Keratinocyte (primary cell): ENCODE results near the gene SGO2. TPM values are rescaled to one million over a fixed set of nuclear protein-coding genes. Genes with fewer than 3 reads are reported as not detected.

Experiments
- DNase-seq: peaks from one replicate; pipeline ENCODE4 v3.0.0-alpha.2; 2011; ENCODE audit warnings: low read depth, missing footprints, low spot score
- FAIRE-seq: peaks from 2 replicates; lab custom pipeline; 2011; peaks lifted over from hg19 to GRCh38; lab: Jason Lieb, UNC
- H2AFZ ChIP-seq: 2 replicates; pipeline ENCODE4 v1.6.0; 2012; ENCODE audit warnings: low read length, control low read depth, inconsistent platforms; ENCODE audit not compliant: control insufficient read depth
- H3K27ac ChIP-seq: 2 replicates; pipeline ENCODE4 v1.5.1; 2011; ENCODE audit warnings: low read length; ENCODE audit not compliant: control insufficient read depth, insufficient read depth
- H3K27me3 ChIP-seq: 3 replicates; pipeline ENCODE4 v1.6.0; 2011; ENCODE audit warnings: low read length; ENCODE audit not compliant: control insufficient read depth, insufficient read depth; ENCODE audit errors: extremely low read depth
- H3K36me3 ChIP-seq, 2 experiments: 2 replicates in 1 of 2; 3 replicates in 1 of 2; pipeline ENCODE4 v1.5.1; 2011; ENCODE audit warnings: low read length in 2 of 2, mild to moderate bottlenecking in 1 of 2; ENCODE audit not compliant: control insufficient read depth in 2 of 2, insufficient read depth in 2 of 2; ENCODE audit errors: extremely low read depth in 1 of 2
- H3K4me1 ChIP-seq: 3 replicates; pipeline ENCODE4 v1.5.1; 2011; ENCODE audit warnings: low read length; ENCODE audit not compliant: control insufficient read depth, insufficient read depth; ENCODE audit errors: extremely low read depth
- H3K4me2 ChIP-seq: 3 replicates; pipeline ENCODE4 v1.6.0; 2011; ENCODE audit warnings: low read depth, low read length; ENCODE audit not compliant: control insufficient read depth, insufficient read depth; ENCODE audit errors: extremely low read depth
- H3K4me3 ChIP-seq, 3 experiments: fragments of 200-600 bp in 1 of 3; sonication (generic) in 1 of 3; 2 replicates in 2 of 3; 3 replicates in 1 of 3; pipeline ENCODE4 v1.5.1; 2011 to 2016; ENCODE audit warnings: low read length in 3 of 3, mild to moderate bottlenecking in 3 of 3, control low read depth in 2 of 3, inconsistent platforms in 1 of 3, low read depth in 1 of 3, mixed read lengths in 1 of 3, mixed run types in 1 of 3, moderate library complexity in 1 of 3; ENCODE audit not compliant: control insufficient read depth in 2 of 3, insufficient read depth in 2 of 3; ENCODE audit errors: extremely low read depth in 1 of 3
- H3K79me2 ChIP-seq: 2 replicates; pipeline ENCODE4 v1.6.0; 2012; ENCODE audit warnings: low read length; ENCODE audit not compliant: control insufficient read depth, insufficient read depth
- H3K9ac ChIP-seq: 3 replicates; pipeline ENCODE4 v1.6.0; 2011; ENCODE audit warnings: low read length; ENCODE audit not compliant: control insufficient read depth, insufficient read depth; ENCODE audit errors: extremely low read depth
- H3K9me1 ChIP-seq: 3 replicates; pipeline ENCODE4 v1.6.0; 2011; ENCODE audit warnings: low read length; ENCODE audit not compliant: control insufficient read depth, insufficient read depth; ENCODE audit errors: extremely low read depth
- H3K9me3 ChIP-seq: 2 replicates; pipeline ENCODE4 v1.5.1; 2012; ENCODE audit warnings: low read depth, low read length; ENCODE audit not compliant: control insufficient read depth
- H4K20me1 ChIP-seq: 3 replicates; pipeline ENCODE4 v1.6.0; 2011; ENCODE audit warnings: low read length; ENCODE audit not compliant: control insufficient read depth, insufficient read depth; ENCODE audit errors: extremely low read depth
- CTCF ChIP-seq, 3 experiments: IDR thresholded peaks in 1 of 3; conservative IDR thresholded peaks in 1 of 3; optimal IDR thresholded peaks in 1 of 3; 2 replicates in 2 of 3; 3 replicates in 1 of 3; pipeline versions ENCODE3 to v1.5.1; 2011; ENCODE audit warnings: low read length in 3 of 3, mild to moderate bottlenecking in 3 of 3, moderate library complexity in 2 of 3, control low read depth in 1 of 3, inconsistent platforms in 1 of 3; ENCODE audit not compliant: insufficient read depth in 2 of 3; ENCODE audit errors: extremely low read depth in 1 of 3
- EZH2 ChIP-seq: IDR thresholded peaks from one replicate; pipeline ENCODE4 v1.6.1; 2012; ENCODE audit warnings: inconsistent platforms, mild to moderate bottlenecking, low read length, moderate library complexity
- dilution Hi-C: fragments of 300-500 bp; cut with MboI; formaldehyde crosslinking; loops from one replicate; pipeline ENCODE4 v1.7.0; 2020; ENCODE audit warnings: low sequenced_read_pairs; ENCODE audit not compliant: extremely low pct_ligation_motif_present
- polyA plus RNA-seq, 5 experiments: library from polyadenylated mRNA; depleted of rRNA in 3 of 5; stranded (reverse) in 3 of 5; stranded (forward) in 1 of 5; unstranded in 1 of 5; fragments of >200 nt; gene quantifications; 1 replicate in 1 of 5; 2 replicates in 3 of 5; 3 replicates in 1 of 5; pipeline versions ENCODE4 v1.2.1 to v1.2.3, GENCODE V29; 2011 to 2012; ENCODE audit warnings: missing spikeins in 2 of 5, low read depth in 1 of 5, low replicate concordance in 1 of 5

SGO2 gene
- polyA plus RNA-seq, 1 donor (not counting 4 experiments of a cell fraction or from before 2014, with no cell fraction given) = 8.6 TPM

GRCh38 chr2:200488169-200488568, 37.8 kb upstream of the SGO2 start:
- Histone ChIP-seq H3K36me3 (peaks cover 9 to 12% of the 10 kb centered on the region in 2 experiments), H3K27me3 (no peaks in the 10 kb centered on the region), H3K9me3 (no peaks in the 10 kb centered on the region), H3K4me2 (no peak overlapping the region), H3K27ac (no peak overlapping the region), H3K9ac (no peak overlapping the region), H3K4me1 (peaks cover 19% of the 10 kb centered on the region), H3K79me2 (no peaks in the 10 kb centered on the region), H4K20me1 (peaks cover 2% of the 10 kb centered on the region), H3K9me1 (no peaks in the 10 kb centered on the region), H3K4me3 (no peak overlapping the region), H2AFZ (no peak overlapping the region)
- FAIRE-seq (no peak), DNase-seq (no peak)
- TF ChIP-seq CTCF (optimal IDR thresholded peaks at IDR 0.05 in 1 of 3, IDR thresholded peaks at IDR 0.05 in 1 of 3, conservative IDR thresholded peaks at IDR 0.05 in 1 of 3; ENCODE audit: extremely low read depth in 1 of 3, insufficient read depth in 2 of 3, low read length in 3 of 3) (no peak), EZH2 (no peak)
- dilution Hi-C loops = no loop called here

- no peak for TF ChIP-seq CTCF (optimal IDR thresholded peaks at IDR 0.05 in 1 of 3, IDR thresholded peaks at IDR 0.05 in 1 of 3, conservative IDR thresholded peaks at IDR 0.05 in 1 of 3; ENCODE audit: extremely low read depth in 1 of 3, insufficient read depth in 2 of 3, low read length in 3 of 3)
- no peak for TF ChIP-seq EZH2
- peaks cover 12 to 13% of the 10 kb centered on the region in 2 experiments for H3K36me3 ChIP-seq
- FAIRE-seq = no peak
Measured at GRCh38 chr2:200490001-200490400, 36.0 kb upstream of the SGO2 start.

More at GRCh38 chr2:200490001-200490400, 36.0 kb upstream of the SGO2 start:
- H3K4me1 ChIP-seq = peaks cover 10% of the 10 kb centered on the region
- H3K9ac ChIP-seq = no peak overlapping the region
- no peak overlapping the region for H3K27ac ChIP-seq
- no peaks in the 10 kb centered on the region for H3K9me3 ChIP-seq
- dilution Hi-C loops = no loop called here
- H2AFZ ChIP-seq = no peak overlapping the region
- no peak overlapping the region for H3K4me3 ChIP-seq
- H3K79me2 ChIP-seq = no peaks in the 10 kb centered on the region
- no peaks in the 10 kb centered on the region for H4K20me1 ChIP-seq
- H3K4me2 ChIP-seq = no peak overlapping the region
- no peaks in the 10 kb centered on the region for H3K9me1 ChIP-seq
- no peak for DNase-seq
- H3K27me3 ChIP-seq = no peaks in the 10 kb centered on the region
